Progenitor cell of endocrine pancreas (in vitro differentiated cells): ENCODE measurements around the gene LMAN2. TPM values are rescaled to one million over a fixed set of nuclear protein-coding genes. Genes with fewer than 3 reads are reported as not detected.

Source experiments
- DNase-seq: peaks from one replicate; pipeline ENCODE4 v3.0.0; 2021; ENCODE audit warnings: low spot score; ENCODE audit not compliant: unreplicated experiment
- H3K27ac Mint-ChIP-seq: 2 replicates; pipeline ENCODE4 v1.8.0; 2021; ENCODE audit warnings: mild to moderate bottlenecking, moderate library complexity, mixed read lengths
- H3K27me3 Mint-ChIP-seq: 2 replicates; pipeline ENCODE4 v1.8.0; 2021; ENCODE audit warnings: mixed read lengths
- H3K36me3 Mint-ChIP-seq: 2 replicates; pipeline ENCODE4 v1.8.0; 2022; ENCODE audit warnings: mixed read lengths; ENCODE audit not compliant: insufficient read depth
- H3K4me1 Mint-ChIP-seq: 2 replicates; pipeline ENCODE4 v1.8.0; 2021; ENCODE audit warnings: low read depth, mixed read lengths
- H3K4me3 Mint-ChIP-seq: 2 replicates; pipeline ENCODE4 v1.8.0; 2021; ENCODE audit warnings: low read depth, mild to moderate bottlenecking, moderate library complexity, mixed read lengths
- H3K9me3 Mint-ChIP-seq: 2 replicates; pipeline ENCODE4 v1.8.0; 2021; ENCODE audit warnings: low read depth, mixed read lengths
- CTCF ChIP-seq: fragments of 200-600 bp; sonication (generic); IDR thresholded peaks from one replicate; pipeline ENCODE4 v1.5.0; 2021; ENCODE audit warnings: antibody characterized with exemption, mild to moderate bottlenecking; ENCODE audit not compliant: unreplicated experiment
- total RNA-seq: library from RNA; stranded (reverse); gene quantifications from 2 replicates; pipeline ENCODE4 v1.2.1, GENCODE V29; 2021

The LMAN2 gene
- total RNA-seq, 1 donor from 2014 or later: 111 TPM

DNA sequence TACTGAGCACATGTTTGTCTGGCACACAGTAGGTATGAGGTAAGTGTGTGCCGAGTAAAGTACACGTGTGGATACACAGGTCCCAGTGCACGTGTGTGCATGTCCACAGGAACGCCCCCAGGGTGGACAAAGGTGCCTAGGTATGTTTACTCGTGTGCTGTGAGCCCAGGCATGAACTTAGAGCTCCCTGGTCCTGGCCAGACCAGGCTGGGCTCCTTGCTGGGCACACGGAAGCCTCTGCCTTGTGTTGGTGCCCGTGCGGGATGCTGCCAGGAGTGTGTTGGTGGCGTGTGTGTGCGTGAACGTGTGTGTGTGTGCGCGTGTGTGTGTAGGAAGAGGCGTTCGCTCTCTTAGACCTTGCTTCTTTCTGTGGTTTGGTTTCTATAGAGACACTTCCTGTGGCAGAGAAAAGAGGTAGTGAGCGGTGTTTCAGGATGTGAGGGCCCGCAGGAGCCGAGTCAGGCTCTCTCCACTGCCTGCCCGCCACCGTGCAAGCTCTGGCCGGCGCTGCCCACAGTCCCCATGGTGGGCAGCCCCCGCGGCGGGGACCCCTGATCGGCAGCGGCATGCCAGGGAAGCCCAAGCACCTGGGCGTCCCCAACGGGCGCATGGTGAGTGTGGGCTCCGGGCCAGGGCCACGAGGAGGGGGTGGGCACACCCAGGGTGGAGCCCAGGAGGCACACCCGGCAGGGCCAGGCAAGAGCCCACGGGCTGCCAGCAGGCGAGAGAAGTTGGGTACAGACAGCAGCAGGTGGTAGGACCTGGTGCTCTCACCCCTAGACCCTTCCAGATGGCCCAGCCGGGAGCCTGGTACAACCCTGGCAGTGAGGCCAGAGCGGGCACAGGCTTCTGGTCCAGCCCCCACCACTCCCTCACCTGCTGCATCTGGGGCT, 6.2 kb upstream of the LMAN2 start, which contains the start of gene RGS14:
Gene RGS14, plus strand, starts transcription at position 466 of the 893 bp plus-strand sequence. Its CDS starts 101 bp downstream, at position 567.
- Mint-ChIP-seq H3K27me3 (peaks cover 36% of the 10 kb centered on the region), H3K4me1 (peaks cover 4% of the 10 kb centered on the region), H3K9me3 (no peaks in the 10 kb centered on the region), H3K36me3 (no peaks in the 10 kb centered on the region), H3K4me3 (no peak within 1 kb of the TSS), H3K27ac (no peak within 1 kb of the TSS)
- TF ChIP-seq CTCF: no peak
- no peak for DNase-seq

GRCh38 chr5:177357146-177357458, 5.6 kb upstream of the LMAN2 start:
- H3K9me3 Mint-ChIP-seq: no peaks in the 10 kb centered on the region

DNA sequence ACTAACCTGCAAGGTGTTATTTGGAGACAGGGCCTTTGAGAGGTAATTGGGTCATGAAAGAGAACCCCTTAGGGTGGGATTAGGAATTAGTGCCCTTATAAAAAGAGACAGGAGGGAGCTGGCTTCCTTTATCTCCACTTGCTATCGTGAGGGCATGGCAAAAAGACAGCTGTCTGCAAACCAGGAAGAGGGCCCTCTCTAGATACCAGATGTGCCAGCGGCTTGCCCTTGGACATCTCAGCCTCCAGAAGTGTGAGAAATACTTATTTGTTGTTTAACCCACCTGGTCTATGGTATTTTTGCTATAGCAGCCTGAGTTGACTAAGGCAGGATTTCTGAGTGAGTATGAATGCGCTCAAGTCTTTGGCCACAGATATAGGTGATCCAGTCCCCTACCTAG, 5.3 kb upstream of the LMAN2 start:
- no peak overlapping the region for H3K4me3 Mint-ChIP-seq
- no peak overlapping the region for H3K27ac Mint-ChIP-seq
- TF ChIP-seq CTCF: no peak
- no peak for DNase-seq
- H3K9me3 Mint-ChIP-seq: no peaks in the 10 kb centered on the region
- no peaks in the 10 kb centered on the region for H3K36me3 Mint-ChIP-seq
- peaks cover 35% of the 10 kb centered on the region for H3K27me3 Mint-ChIP-seq
- peaks cover 1% of the 10 kb centered on the region for H3K4me1 Mint-ChIP-seq

More at GRCh38 chr5:177357146-177357458, 5.6 kb upstream of the LMAN2 start:
- Mint-ChIP-seq H3K4me1 (peaks cover 1% of the 10 kb centered on the region), H3K4me3 (no peak overlapping the region), H3K36me3 (no peaks in the 10 kb centered on the region), H3K27me3 (peaks cover 36% of the 10 kb centered on the region), H3K27ac (no peak overlapping the region)
- TF ChIP-seq CTCF: no peak
- no peak for DNase-seq

GRCh38 chr5:177355868-177356168, 4.3 kb upstream of the LMAN2 start:
- Mint-ChIP-seq H3K4me1 (peaks cover 3% of the 10 kb centered on the region), H3K9me3 (no peaks in the 10 kb centered on the region), H3K27ac (no peak overlapping the region), H3K27me3 (peaks cover 34% of the 10 kb centered on the region), H3K36me3 (no peaks in the 10 kb centered on the region), H3K4me3 (no peak overlapping the region)
- TF ChIP-seq CTCF: no peak
- no peak for DNase-seq

GRCh38 chr5:177355162-177355867, 3.8 kb upstream of the LMAN2 start:
- no peaks in the 10 kb centered on the region for H3K9me3 Mint-ChIP-seq
- H3K4me1 Mint-ChIP-seq: peaks cover 8% of the 10 kb centered on the region
- no peak for TF ChIP-seq CTCF
- H3K27ac Mint-ChIP-seq: no peak overlapping the region
- H3K4me3 Mint-ChIP-seq: no peak overlapping the region
- no peaks in the 10 kb centered on the region for H3K36me3 Mint-ChIP-seq
- H3K27me3 Mint-ChIP-seq: peaks cover 34% of the 10 kb centered on the region
- DNase-seq: no peak
